HG03469 (cell line): ENCODE results near the gene PARP15.
"Not testable (repeated sequence)": the region's sequence is repeated elsewhere in the genome, so short reads cannot be mapped to it uniquely, and the experiment has no call there.

Experiments
- ATAC-seq: cut with Tn5 transposase; IDR thresholded peaks from one replicate; pipeline ENCODE4 v1.9.1; 2021; ENCODE audit warnings: mild to moderate bottlenecking, moderate library complexity, moderate number of reproducible peaks; ENCODE audit not compliant: unreplicated experiment

The PARP15 gene

DNA sequence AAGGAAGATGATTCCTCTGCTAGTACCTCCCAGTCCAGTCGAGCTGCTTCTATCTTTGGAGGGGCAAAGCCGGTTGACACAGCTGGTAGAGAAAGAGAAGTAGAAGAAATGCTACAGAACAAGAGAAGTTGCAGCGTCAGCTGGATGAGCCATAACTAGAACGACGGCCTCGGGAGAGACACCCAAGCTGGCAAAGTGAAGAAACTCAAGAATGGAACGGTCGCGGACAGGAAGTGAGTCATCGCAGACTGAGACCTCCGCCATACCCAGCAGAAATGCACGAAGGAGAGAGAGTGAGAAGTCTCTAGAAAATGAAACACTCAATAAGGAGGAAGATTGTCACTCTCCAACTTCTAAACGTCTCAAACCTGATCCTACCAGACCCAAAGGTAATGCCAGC is 84.2 kb downstream of the PARP15 start:
- no peak for ATAC-seq

DNA sequence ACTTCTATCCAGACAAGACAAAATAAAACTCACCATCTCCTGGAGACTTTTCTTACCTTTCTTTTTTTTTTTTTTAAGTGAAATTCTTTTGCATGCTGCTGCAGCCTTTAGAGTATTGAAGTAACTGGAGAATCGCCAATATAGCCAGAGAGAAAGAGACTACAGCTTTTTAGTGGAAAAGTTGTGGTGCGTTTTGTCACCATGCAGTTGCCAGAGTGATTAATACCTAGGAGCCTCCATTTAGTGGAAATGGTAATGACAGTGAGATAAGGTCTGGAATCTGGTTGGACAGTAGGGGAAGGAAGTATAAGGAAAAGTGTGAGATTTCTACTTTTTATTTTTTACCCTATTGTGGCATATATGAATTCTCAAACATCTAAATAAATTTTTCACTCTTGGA is 85.1 kb downstream of the PARP15 start:
- ATAC-seq: no peak

DNA sequence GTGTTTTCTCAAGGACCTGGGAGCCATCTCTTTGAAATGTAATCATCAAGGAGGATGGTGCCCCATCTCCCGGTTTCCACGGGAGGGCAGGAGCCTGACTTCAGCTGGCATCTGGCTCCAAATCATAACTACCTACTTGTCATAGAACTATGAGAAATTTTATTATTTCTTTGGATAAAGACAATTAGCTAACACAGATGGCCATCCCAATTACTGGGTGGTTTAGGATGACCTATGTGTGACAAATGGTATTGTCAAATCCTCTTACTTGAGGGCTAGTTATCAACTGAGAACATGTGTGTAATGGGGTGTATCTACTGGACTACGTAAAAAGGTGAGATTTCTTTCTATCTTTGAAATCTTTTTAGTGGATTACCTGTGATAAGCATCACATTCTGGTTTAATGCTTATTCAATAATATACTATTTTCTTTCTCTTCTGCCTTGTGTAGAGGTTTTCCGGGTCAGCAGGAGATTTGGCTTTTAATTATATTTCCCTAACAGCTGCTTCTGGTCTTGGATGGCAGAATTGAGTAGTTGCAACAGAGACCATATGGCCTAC is 87.9 kb downstream of the PARP15 start:
- ATAC-seq: no peak

DNA sequence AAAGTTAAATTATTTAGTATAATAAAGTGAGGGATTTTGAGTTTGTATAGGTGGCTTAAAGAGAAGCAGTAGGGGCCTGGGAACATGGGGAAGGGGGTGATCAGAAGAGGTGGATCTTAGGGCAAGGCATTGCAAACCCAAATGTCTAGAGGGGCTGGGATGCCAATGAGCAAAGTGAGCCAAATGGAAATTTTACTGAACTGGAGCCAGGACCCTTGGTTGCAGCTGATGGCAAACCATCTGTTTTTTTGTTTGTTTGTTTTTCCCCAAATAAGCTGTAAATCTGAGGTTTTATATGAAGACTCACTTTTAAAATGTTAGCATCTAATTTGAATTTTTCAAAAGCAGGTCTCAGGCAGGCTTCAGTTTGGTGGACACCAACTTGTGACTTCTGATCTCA is 88.4 kb downstream of the PARP15 start:
- no peak for ATAC-seq

DNA sequence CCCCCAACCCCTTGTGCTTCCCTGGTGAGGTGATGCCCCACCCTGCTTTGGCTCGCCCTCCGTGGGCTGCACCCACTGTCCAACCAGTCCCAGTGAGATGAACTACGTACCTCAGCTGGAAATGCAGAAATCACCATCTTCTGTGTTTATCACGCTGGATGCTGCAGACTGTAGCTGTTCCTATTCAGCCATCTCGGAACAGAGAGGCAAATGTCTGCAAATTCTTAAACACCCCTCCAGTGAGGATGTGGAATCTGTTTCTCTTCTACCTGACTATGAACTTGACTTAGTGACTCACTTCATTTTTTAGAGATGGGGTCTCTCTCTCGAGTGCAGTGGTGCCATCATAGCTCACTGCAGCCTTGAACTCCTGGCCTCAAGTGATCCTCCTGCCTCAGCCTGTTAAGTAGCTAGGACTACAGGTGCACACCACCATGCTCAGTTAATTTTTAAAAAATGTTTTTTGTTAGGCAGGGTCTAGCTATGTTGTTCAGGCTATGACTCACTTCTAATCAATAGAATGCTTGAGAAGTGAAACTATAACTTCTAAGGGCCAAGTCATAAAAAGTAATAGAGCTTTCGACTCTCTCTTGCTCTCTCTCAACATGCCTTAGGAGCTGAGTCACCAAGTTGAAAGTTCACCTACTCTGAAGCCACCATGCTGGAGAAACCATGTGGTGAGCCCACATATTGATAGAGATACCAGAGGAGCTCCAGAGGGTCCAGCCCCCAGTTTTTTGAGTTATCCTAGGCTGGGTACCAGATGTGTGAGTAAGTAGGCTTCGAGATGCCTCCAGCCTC is 91.7 kb downstream of the PARP15 start:
- no peak for ATAC-seq

DNA sequence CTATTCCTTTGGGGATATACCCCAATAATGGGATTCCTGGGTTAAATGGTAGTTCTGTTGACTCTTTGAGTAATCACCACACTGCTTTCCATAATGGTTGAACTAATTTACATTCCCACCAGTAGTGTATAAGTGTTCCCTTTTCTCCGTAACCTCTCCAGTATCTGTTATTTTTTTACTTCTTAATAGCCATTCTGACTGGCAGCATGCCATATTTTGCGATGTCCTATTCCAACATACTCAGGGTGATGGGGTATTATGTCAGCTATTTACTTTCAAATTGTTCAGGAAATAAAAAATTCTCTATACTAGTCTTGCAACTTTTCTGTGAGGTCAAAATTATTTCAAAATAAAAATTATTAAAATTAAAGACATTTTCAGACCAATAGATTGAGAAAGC is 94.1 kb downstream of the PARP15 start:
- no peak for ATAC-seq

DNA sequence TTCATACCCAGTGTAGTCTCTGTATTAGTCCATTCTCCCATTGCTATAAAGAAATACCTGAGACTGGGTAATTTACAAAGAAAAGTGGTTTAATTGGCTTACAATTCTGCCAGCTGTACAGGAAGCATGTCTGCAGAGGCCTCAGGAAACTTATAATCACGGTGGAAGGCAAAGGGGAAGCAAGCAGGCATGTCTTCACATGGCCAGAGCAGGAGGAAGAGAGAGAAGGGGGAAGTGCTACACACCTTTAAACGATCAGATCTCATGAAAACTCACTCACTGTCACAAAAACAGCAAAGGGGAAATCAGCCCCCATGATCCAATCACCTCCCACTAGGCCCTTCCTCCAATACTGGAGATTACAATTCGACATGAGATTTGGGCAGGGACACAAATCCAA is 96.9 kb downstream of the PARP15 start:
- ATAC-seq: no peak

DNA sequence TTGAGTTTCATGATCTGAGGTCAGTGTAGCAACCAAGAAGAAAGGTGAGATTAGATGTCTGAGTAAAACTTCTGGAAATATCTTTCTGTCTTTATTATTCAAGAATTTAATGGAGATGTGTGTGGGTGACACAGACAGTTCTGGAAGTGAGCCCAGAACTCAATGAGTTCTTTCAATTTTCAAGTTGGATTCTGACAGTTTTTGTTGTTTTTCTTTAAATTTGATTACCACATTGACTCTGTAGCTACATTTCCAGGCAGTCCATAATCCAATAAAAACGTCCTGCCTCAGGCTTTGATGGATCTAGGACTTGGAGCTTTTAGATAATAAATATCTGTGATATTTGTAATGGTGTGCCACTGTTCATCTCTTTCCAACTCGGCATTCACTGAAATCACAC is 99.3 kb downstream of the PARP15 start:
- no peak for ATAC-seq

DNA sequence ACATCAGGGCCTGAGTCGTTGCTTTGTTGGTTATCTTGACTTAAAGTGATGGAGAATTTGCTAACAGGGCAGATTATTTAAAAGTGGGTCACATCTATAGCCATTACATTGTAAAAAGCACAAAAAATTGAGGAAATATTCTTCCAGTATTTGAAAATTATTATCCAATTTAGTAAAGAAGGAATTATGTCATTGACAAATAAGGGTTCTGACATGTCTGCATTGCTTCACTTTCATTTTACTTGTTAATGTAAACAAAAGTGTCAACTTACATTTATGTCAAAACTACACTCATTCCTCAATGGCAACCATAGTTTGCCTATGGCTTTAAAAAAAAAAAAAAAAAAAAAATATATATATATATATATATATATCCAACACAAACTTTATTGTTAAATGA is 99.8 kb downstream of the PARP15 start:
- no peak for ATAC-seq

DNA sequence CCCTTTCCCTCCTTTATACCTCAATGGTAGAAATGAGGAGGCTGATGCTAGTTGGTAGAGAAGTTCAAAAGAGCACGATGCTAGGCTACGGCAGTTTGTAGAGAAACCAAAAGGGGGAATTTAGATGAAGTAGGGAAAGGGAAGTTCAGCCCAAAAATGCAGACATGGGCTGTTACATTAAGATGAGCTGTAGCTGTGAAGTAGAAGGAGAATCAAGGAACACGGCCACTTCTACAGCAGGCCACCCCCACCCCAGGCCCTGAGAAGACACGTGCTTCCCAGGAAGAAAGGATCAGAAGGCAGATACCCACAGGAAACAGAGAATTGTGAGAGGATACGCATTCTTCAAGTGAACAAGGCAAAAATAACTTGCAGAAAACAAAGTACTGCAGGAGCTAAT is 101.1 kb downstream of the PARP15 start:
- no peak for ATAC-seq

DNA sequence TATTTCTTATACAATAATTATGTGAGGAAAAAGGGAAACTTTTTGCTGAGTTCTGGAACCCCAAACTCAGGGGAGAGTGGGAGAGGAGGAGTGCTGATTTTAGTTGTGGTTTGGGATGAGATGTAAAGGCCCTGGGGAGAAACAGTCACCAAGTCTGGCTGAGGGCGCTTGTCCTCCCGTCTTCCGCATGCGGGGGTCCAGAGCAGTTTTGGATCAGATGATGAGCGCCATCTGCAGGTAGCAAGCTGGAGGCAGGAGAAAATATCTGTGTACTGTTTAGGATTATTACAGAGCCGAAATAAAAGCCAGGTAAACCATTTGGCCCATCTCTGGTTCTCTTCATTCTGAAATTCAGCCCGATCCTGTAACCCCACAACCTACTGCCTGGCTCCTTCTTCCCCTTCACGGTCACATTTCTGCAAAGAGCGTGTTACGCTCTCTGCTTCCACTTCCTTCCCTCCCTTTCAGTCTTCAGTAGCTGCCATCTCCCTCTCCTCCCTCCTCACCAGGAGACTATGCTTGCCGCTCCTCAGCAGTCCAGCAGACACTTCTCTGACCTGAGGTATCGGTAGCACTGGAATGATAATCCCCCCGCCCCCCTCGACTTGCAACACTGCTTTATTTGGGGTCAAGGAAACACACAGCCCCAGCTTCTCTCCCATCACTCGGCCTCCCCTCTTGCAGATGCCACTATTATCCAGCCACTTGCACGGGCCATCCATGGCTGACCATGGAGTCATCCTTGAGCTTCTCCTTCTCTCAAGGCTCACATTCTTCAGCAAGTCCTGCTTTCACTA is 101.8 kb downstream of the PARP15 start:
- peak; percentile 32 for ATAC-seq

DNA sequence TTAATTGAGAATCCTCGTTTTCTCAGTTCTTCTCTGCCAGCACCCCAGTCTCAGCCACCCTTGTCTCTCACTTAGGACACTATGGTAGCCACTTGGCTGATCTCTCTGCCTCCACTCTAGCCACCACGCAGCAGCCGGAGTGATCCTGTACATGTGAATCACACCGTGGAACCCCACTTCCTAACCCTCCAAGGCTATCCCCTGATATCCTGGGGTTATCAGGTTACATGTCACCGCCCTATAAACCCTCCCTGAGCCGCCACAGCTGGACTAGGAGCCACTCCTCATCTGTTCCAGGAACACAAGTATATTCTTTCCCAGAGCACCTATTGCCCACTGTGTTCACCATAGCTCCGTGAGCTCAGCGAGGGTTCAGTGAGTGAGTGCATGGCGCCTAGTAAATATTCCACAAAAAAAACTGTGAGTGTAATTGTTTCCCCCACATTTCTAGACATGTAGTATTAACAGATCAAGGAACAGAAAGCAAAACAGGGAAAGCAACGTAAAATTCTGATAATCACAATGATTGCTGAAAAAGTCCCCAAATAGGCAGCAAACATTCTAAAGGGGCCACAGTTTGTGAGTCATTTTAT is 102.5 kb downstream of the PARP15 start:
- no peak for ATAC-seq

DNA sequence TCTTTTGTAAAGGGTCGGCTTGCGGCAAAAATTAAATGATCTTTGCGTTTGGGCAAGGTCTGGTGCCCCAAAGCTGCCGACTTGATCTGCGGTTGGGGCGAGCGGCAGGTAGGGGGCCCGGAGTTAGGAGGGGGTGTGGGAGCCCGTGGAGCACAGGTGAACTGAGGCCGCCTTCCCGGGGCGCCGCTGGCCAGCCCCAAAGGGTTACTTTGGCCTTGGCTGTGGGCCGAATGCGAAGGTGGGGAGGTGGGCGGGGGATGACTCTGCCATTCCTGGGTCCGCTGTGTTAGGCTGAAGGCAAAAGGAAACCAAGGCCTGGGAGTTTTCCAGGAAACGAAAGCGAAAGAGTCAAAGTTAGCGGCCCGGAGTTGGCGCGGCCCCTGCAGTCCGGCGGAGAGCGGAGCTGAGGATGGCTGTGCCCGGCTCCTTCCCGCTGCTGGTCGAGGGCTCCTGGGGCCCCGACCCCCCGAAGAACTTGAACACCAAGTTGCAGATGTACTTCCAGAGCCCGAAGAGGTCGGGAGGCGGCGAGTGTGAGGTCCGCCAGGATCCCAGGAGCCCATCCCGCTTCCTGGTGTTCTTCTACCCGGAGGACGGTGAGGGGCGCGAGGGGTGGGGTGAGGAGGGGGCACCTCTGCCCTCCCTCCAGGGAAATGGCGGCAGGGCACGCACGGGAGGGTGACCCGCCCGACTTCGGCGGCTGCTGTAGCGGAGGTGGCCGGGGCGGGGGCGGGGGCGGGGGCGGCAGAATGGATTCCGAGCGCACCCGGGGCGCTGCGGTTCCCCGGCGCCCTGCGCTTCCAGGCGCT is 103.2 kb downstream of the PARP15 start, which contains the start of gene PARP14:
PARP14 (plus strand) TSS at position 365 of the 809 bp plus-strand sequence; CDS start at position 410, 45 bp downstream.
- ATAC-seq: no peak

DNA sequence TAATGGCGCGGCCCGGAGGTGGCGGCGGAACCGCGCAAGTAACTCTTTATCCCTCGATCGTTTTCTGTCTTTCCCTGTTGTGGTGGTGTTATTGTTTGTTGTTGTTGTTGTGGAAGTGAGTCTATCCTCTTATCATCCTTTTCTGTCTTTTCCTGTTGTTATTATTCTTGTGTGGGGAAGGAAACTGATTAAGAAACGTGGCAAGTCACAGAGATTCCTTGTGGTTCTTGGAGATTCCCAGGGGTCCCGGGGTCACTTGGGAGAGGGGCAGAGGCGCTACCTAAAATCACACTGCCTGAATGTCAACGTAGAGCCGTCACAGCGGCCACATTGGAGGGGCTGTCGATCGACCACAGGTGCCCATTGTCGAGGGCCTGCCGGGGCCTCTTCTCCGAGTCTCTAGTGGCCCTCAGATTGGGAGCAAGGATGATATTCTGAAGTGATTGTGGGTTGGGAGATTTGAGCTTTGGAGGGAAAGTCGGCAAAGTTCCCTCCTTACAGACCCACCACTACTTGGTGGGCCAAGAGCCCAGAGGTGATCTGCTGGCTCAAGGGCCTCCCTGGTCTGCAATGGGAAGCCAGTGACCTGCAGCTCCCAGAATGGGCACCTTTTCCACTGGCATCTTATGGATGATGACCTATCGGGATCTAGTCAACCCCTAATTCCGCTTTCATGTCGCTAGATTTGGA is 104.0 kb downstream of the PARP15 start:
- no peak for ATAC-seq

DNA sequence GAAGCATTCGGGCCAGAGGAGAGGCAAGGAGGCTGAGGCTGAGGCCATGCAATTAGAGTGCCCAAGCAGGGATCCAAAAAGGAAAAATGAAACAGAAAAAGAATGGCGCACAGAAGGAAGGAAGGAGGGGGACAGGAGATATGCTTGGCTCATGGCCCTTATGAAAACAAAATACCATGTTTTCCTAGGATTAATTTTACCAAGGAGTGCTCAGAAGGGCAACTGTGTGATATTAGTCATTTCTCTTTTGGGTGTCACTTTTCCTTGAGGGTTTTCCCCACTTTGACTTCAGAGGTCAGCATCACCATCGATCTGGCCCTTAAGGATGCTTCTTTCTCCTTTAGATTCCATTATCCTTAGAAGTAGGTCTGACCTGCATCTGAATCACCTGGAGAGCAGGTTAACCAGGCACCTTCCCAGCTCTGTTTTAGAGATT is 104.5 kb downstream of the PARP15 start:
- no peak for ATAC-seq

DNA sequence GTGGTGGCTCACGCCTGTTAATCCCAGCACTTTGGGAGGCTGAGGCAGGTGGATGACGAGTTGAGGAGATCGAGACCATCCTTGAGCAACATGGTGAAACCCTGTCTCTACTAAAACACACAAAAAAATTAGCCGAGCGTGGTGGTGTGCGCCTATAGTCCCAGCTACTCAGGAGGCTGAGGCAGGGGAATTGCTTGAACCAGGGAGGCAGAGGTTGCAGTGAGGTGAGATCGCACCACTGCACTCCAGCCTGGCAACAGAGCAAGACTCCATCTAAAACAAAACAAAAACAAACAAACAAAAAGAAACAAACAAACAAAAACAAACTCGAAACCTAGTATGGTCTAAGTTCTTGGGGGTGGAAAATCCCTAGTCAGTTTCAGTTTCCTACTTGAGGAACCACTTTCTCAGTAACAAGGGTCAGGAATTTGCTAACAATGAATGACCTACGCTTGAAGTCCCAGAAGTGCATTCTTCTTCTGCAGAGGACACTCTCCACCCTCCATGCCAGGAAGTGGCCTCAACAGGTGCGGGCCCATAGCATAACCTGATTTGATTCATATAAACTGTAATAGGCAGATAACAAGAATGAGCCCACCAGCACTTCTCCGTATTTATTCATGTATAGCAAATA is 105.4 kb downstream of the PARP15 start:
- not testable (repeated sequence) for ATAC-seq

DNA sequence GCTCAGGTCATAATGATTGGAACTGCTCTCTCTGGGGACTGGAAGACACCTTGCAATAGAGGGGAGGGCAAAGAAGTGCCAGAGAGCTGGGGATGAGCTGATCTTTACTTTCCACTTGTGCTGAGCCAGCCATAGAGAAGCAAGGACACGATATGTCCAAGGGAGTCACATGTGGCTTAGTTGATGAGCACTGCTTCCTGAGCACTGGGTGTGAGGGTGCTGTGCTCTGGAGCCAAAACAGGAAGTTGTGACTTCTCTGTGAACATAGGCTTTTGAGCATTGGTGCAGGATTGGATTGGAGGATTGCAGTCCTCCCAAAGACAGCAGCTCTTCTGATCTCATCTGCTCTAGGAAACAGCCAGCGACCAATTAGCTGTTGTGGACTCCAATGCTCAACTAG is 109.8 kb downstream of the PARP15 start:
- ATAC-seq: no peak
